ENCODE results near the gene FAAH.

DNA sequence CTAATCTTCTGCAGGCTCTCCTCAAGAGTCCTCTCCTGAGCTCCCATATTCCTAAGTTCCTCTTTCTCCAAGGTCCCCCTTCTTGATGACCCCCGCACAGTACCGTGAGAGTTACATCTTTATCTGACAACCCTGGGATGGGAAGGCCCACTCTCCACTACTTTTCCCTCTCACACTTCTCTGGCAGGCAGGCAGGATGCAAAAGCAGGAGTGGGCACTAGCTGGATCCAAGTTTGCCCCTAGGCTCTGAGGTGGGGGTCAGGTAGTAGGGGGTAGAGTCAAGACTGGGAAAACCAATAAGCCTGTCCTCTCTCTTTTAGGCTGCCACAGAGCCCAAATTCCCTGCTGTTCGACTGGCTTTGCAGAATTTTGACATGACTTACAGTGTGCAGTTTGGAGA, 49.6 kb upstream of the FAAH start:
- TF ChIP-seq, protein P1, sequence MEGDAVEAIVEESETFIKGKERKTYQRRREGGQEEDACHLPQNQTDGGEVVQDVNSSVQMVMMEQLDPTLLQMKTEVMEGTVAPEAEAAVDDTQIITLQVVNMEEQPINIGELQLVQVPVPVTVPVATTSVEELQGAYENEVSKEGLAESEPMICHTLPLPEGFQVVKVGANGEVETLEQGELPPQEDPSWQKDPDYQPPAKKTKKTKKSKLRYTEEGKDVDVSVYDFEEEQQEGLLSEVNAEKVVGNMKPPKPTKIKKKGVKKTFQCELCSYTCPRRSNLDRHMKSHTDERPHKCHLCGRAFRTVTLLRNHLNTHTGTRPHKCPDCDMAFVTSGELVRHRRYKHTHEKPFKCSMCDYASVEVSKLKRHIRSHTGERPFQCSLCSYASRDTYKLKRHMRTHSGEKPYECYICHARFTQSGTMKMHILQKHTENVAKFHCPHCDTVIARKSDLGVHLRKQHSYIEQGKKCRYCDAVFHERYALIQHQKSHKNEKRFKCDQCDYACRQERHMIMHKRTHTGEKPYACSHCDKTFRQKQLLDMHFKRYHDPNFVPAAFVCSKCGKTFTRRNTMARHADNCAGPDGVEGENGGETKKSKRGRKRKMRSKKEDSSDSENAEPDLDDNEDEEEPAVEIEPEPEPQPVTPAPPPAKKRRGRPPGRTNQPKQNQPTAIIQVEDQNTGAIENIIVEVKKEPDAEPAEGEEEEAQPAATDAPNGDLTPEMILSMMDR (IDR thresholded peaks at IDR 0.05; ENCODE audit: insufficient read depth, low read length), result no peak
- no peak for TF ChIP-seq POLR2AphosphoS5 (IDR thresholded peaks at IDR 0.05; ENCODE audit: low read depth)

Data from HL-60 (cell line).